AG09309 (cell line): ENCODE measurements around the gene DNAH17.

ENCODE experiments used
- DNase-seq: peaks from one replicate; pipeline ENCODE4 v3.0.0-alpha.2; 2010; ENCODE audit warnings: low read depth
- H3K4me3 ChIP-seq: 2 replicates; pipeline ENCODE4 v1.5.1; 2011; ENCODE audit warnings: mild to moderate bottlenecking, low read depth, low read length, moderate library complexity; ENCODE audit not compliant: control insufficient read depth
- CTCF ChIP-seq: IDR thresholded peaks from 2 replicates; pipeline ENCODE4 v1.5.1; 2011; ENCODE audit warnings: mild to moderate bottlenecking, low read depth, low read length, inconsistent platforms; ENCODE audit not compliant: insufficient read depth, control insufficient read depth; ENCODE audit errors: missing control alignments

The DNAH17 gene

DNA sequence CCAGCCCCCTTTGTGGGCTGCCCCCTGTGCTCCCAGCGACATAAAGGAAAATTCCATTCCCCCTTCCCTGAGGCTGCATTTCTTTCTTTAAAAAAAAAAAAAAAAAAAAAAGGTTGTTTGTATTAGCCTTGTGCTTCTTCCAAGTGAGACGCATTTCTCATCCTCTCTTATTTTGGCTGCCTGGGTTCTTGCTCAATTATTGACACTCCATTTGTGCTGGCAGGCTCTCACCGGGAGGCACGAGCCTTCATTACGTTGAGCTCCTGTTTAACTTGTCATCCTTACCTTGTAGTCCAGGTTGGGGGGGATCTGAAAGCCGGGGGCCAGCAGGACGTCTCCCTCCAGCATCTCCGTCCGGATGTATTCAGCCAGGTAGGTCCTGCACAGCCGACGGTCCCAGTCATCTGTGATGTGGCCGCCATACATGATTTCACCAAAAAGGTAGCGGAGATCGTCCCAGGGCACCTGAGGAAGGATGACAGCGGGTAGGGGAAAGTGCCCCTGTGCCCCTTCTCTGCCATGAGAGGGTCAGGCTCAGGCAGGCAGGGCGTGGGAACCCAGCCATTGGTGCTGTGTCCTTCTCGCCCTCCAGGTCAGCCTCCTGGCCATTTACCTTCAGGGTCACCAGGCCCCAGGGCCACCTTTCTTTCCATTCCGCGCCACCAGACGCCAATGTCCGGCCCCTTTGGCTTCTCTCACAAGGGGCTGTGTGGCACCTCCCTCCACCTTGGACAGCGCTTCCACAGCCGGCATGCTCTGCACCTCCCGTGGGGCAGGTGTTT, 148.2 kb downstream of the DNAH17 start:
- TF ChIP-seq CTCF, result no peak
- no peak for DNase-seq
- H3K4me3 ChIP-seq, result no peak overlapping the region

DNA sequence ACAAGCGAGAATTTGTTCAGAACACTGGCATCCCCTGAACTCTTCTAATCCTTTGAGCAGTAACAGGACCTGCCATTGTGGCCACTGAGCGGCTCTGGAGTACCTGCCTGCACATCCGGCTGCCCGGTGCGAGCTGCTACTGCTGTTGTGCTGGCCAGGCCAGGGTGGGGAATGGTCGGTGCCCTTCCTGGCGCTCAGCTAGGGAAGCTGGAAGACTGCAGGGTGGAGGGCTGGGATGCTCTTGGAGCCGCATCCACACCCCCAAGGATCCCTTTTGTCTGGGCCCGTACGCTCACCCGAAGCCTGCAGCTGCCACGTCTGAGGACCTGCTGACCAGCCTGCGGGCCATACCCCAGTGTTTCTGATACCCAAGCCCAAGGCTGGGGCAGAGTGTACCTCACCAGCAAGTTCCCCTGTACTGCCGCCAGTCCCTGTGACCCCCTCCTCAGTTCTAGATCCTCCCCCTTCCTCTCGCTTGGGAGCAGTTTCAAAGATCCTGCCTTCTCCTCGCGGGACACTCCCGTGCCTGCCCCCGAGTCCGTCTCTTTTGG, 149.1 kb downstream of the DNAH17 start:
- TF ChIP-seq CTCF, result no peak
- DNase-seq, result no peak
- no peak overlapping the region for H3K4me3 ChIP-seq

GRCh38 chr17:78427140-78427539, 150.1 kb downstream of the DNAH17 start:
- H3K4me3 ChIP-seq, result no peak overlapping the region
- no peak for TF ChIP-seq CTCF
- no peak for DNase-seq

DNA sequence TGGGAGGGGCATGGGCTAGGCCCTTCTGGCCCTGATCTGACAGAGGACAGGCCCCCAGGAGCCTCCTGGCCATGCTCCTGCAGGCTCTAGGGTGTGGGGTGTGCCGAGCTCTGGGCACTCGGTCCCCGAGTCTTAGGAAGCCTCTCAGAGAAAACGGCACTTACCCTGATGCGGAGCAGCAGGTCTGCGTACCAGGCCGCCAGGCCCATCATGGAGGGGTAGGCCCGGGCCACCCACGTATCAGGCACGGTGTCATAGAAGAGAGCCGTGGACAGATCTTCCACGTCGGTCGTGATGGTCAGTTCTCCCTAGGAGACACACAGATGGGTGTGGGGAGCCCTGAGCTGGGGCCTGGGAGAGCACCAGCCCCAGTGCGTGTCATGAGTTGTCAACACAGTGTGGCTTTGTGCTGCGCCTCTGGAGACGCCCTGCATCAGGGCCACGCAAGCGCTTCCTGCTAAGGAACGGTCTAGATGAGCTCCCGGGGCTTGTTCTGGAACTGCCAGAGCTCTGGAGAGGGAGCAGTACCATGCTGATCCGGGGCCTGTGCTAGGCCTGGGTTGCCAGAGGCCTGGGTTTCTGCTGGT, 150.8 kb downstream of the DNAH17 start:
- TF ChIP-seq CTCF, result no peak
- no peak for DNase-seq
- H3K4me3 ChIP-seq, result no peak overlapping the region

- DNase-seq, result no peak
- TF ChIP-seq CTCF, result no peak
- H3K4me3 ChIP-seq, result no peak overlapping the region
Measured at GRCh38 chr17:78425429-78425828, 151.8 kb downstream of the DNAH17 start.

- no peak for DNase-seq
- no peak for TF ChIP-seq CTCF
Measured at GRCh38 chr17:78423961-78424675, 153.1 kb downstream of the DNAH17 start.

More at GRCh38 chr17:78423961-78424675, 153.1 kb downstream of the DNAH17 start:
- H3K4me3 ChIP-seq, result no peak overlapping the region
